ENCODE data around the gene NDFIP2. TPM values are rescaled to one million over a fixed set of nuclear protein-coding genes. Genes with fewer than 3 reads are reported as not detected.

NDFIP2 gene
- total and polyA plus RNA-seq, 2 experiments from 2014 or later: 28.3 to 28.7 TPM

GRCh38 chr13:79481685-79482052 lies 714 bp downstream of the NDFIP2 start (continued):
- TF ChIP-seq STAT1 (IDR thresholded peaks at IDR 0.05; ENCODE audit: unreplicated experiment): no peak

GRCh38 chr13:79482281-79482970 lies 1.5 kb downstream of the NDFIP2 start:
- no peaks in the 10 kb centered on the region for H3K9me3 Mint-ChIP-seq
- Histone ChIP-seq H3K4me1 (ENCODE audit: insufficient read depth) (peaks cover 20% of the 10 kb centered on the region), H3K27ac (ENCODE audit: low read depth) (no peak overlapping the region), H3K27me3 (ENCODE audit: insufficient read depth) (peaks cover 14% of the 10 kb centered on the region; the same call in 1 of the 2 replicates), H3K4me2 (peak overlapping the region; percentile 96), H3K36me3 (ENCODE audit: insufficient read depth) (no peaks in the 10 kb centered on the region), H3K79me2 (replicated peaks; ENCODE audit: insufficient read depth) (peaks cover 59% of the 10 kb centered on the region), H3K4me3 (peak overlapping the region; percentile 98), H3F3A (replicated peaks; ENCODE audit: low read depth) (0 out of 2 replicates have a peak, but pooled peaks cover 7% of the 10 kb centered on the region), H2AFZ (no peak overlapping the region), H3K9me2 (ENCODE audit: insufficient read depth) (no peaks in the 10 kb centered on the region), H4K20me1 (replicated peaks; ENCODE audit: insufficient read depth) (no peaks in the 10 kb centered on the region)
- H3K36me3 Mint-ChIP-seq (ENCODE audit: low read depth): no peaks in the 10 kb centered on the region
- H3K4me1 Mint-ChIP-seq: peaks cover 22% of the 10 kb centered on the region; the same call in 2 of the 3 replicates
- ATAC-seq (no peak), DNase-seq (ENCODE audit: low spot score) (no peak)
- H3K27me3 Mint-ChIP-seq (ENCODE audit: insufficient read depth, low read depth, poor library complexity): peaks cover 2% of the 10 kb centered on the region
- TF ChIP-seq POLR2AphosphoS5 (IDR thresholded peaks at IDR 0.05; ENCODE audit: low read depth) (no peak), ZNF114 (CRISPR knock-in tag; IDR thresholded peaks at IDR 0.05) (no peak), CREB1 (CRISPR knock-in tag; IDR thresholded peaks at IDR 0.05; ENCODE audit: low read depth) (no peak), STAT1 (IDR thresholded peaks at IDR 0.05; ENCODE audit: unreplicated experiment) (no peak), REST (IDR thresholded peaks at IDR 0.05; ENCODE audit: unreplicated experiment) (no peak), JUNB (IDR thresholded peaks at IDR 0.05; ENCODE audit: unreplicated experiment) (no peak), CTCF (conservative IDR thresholded peaks at IDR 0.05; ENCODE audit: low read depth in 2 of 2) (no peak), ETS1 (IDR thresholded peaks at IDR 0.05) (no peak), ZNF462 (CRISPR knock-in tag; IDR thresholded peaks at IDR 0.05) (no peak)
- H3K4me3 Mint-ChIP-seq: peak overlapping the region; percentile 92
- H3K27ac Mint-ChIP-seq: no peak overlapping the region

All from GM23338 (cell line).